ENCODE results near the gene MX1. TPM values are rescaled to one million over a fixed set of nuclear protein-coding genes. Genes with fewer than 3 reads are reported as not detected.

The MX1 gene
- total RNA-seq, 1 donor from 2014 or later, result 420 TPM

DNA sequence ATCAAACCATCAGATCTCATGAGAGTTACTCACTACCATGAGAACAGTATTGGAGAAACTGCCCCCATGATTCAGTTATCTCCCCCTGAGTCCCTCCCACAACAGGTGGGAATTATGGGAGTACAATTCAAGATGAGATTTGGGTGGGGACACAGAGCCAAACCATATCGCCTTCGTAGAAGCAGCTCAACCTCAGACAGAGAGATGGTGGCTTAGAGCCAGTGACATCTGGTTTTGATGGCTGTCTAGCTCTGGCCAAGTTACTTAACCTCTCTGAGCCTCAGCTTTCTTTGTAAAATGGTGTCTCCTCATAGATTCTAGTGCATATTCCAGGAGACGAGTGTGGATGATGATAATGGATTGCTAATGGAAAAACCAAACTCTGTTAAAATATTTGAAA is 27.2 kb downstream of the MX1 start:
- DNase-seq (ENCODE audit: low read depth) (no peak), FAIRE-seq (no peak)
- peaks cover 35% of the 10 kb centered on the region for H3K36me3 Mint-ChIP-seq (ENCODE audit: low read depth, unreplicated experiment)
- Histone ChIP-seq H3K4me1 (ENCODE audit: insufficient read depth, low read length) (no peaks in the 10 kb centered on the region), H3K4me3 (ENCODE audit: insufficient read depth, low read depth, low read length) (no peak overlapping the region), H4K20me1 (ENCODE audit: insufficient read depth, low read length) (no peaks in the 10 kb centered on the region), H3K27me3 (ENCODE audit: insufficient read depth, low read length) (no peaks in the 10 kb centered on the region), H3K9me3 (ENCODE audit: insufficient read depth, low read depth, low read length) (no peaks in the 10 kb centered on the region), H3K4me2 (ENCODE audit: low read length) (no peak overlapping the region), H3K27ac (ENCODE audit: low read depth, low read length) (no peak overlapping the region), H3K36me3 (ENCODE audit: insufficient read depth, low read length) (no peaks in the 10 kb centered on the region), H2AFZ (ENCODE audit: low read depth, low read length) (no peak overlapping the region), H3K9ac (ENCODE audit: low read length) (no peak overlapping the region), H3K79me2 (ENCODE audit: insufficient read depth, low read length) (no peaks in the 10 kb centered on the region)
- no peak overlapping the region for H3K4me3 Mint-ChIP-seq (ENCODE audit: unreplicated experiment)
- no peak overlapping the region for H3K27ac Mint-ChIP-seq (ENCODE audit: unreplicated experiment)
- no peaks in the 10 kb centered on the region for H3K27me3 Mint-ChIP-seq (ENCODE audit: low read depth, unreplicated experiment)
- no peaks in the 10 kb centered on the region for H3K9me3 Mint-ChIP-seq (ENCODE audit: unreplicated experiment)
- TF ChIP-seq, protein P1, sequence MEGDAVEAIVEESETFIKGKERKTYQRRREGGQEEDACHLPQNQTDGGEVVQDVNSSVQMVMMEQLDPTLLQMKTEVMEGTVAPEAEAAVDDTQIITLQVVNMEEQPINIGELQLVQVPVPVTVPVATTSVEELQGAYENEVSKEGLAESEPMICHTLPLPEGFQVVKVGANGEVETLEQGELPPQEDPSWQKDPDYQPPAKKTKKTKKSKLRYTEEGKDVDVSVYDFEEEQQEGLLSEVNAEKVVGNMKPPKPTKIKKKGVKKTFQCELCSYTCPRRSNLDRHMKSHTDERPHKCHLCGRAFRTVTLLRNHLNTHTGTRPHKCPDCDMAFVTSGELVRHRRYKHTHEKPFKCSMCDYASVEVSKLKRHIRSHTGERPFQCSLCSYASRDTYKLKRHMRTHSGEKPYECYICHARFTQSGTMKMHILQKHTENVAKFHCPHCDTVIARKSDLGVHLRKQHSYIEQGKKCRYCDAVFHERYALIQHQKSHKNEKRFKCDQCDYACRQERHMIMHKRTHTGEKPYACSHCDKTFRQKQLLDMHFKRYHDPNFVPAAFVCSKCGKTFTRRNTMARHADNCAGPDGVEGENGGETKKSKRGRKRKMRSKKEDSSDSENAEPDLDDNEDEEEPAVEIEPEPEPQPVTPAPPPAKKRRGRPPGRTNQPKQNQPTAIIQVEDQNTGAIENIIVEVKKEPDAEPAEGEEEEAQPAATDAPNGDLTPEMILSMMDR (IDR thresholded peaks at IDR 0.05; ENCODE audit: insufficient read depth, low read depth, low read length), result no peak
- no peak for TF ChIP-seq EZH2 (IDR thresholded peaks at IDR 0.05; ENCODE audit: insufficient read depth, low read length)
- peaks cover 13% of the 10 kb centered on the region for H3K4me1 Mint-ChIP-seq (ENCODE audit: low read depth, unreplicated experiment)

DNA sequence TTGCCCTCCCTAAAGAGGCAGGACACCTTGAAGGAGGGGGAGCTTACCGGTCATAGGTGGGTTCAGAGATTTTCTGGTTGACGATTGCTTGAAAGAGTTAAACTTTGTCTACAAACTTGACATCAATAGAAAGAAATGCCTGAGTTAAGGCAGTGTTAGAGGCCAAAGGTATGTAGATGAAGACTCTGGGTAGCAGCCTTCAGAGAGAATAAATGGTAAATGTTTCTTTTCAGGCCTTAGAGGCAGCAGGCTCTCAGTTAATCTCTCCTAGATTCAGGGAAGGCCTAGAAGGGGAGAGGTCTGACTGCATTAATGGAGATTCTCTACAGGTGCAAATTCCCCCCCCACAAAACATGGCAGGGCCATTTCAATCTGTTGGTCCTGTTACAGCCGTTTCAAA is 27.7 kb downstream of the MX1 start:
- DNase-seq (ENCODE audit: low read depth), result no peak
- no peak overlapping the region for H3K9ac ChIP-seq (ENCODE audit: low read length)
- H3K4me2 ChIP-seq (ENCODE audit: low read length), result no peak overlapping the region
- H3K4me3 ChIP-seq (ENCODE audit: insufficient read depth, low read depth, low read length), result no peak overlapping the region
- no peak overlapping the region for H3K27ac ChIP-seq (ENCODE audit: low read depth, low read length)
- no peaks in the 10 kb centered on the region for H3K9me3 ChIP-seq (ENCODE audit: insufficient read depth, low read depth, low read length)
- no peak for TF ChIP-seq EZH2 (IDR thresholded peaks at IDR 0.05; ENCODE audit: insufficient read depth, low read length)
- TF ChIP-seq, protein P1 (IDR thresholded peaks at IDR 0.05; ENCODE audit: insufficient read depth, low read depth, low read length), result no peak
- peaks cover 36% of the 10 kb centered on the region for H3K36me3 Mint-ChIP-seq (ENCODE audit: low read depth, unreplicated experiment)
- no peak overlapping the region for H3K4me3 Mint-ChIP-seq (ENCODE audit: unreplicated experiment)
- H3K9me3 Mint-ChIP-seq (ENCODE audit: unreplicated experiment), result no peaks in the 10 kb centered on the region
- peaks cover 15% of the 10 kb centered on the region for H3K4me1 Mint-ChIP-seq (ENCODE audit: low read depth, unreplicated experiment)
- no peaks in the 10 kb centered on the region for H3K27me3 Mint-ChIP-seq (ENCODE audit: low read depth, unreplicated experiment)
- no peaks in the 10 kb centered on the region for H3K36me3 ChIP-seq (ENCODE audit: insufficient read depth, low read length)
- no peak overlapping the region for H2AFZ ChIP-seq (ENCODE audit: low read depth, low read length)
- H3K27me3 ChIP-seq (ENCODE audit: insufficient read depth, low read length), result no peaks in the 10 kb centered on the region
- no peak overlapping the region for H3K27ac Mint-ChIP-seq (ENCODE audit: unreplicated experiment)
- no peaks in the 10 kb centered on the region for H3K4me1 ChIP-seq (ENCODE audit: insufficient read depth, low read length)
- no peak for FAIRE-seq
- no peaks in the 10 kb centered on the region for H3K79me2 ChIP-seq (ENCODE audit: insufficient read depth, low read length)
- no peaks in the 10 kb centered on the region for H4K20me1 ChIP-seq (ENCODE audit: insufficient read depth, low read length)

DNA sequence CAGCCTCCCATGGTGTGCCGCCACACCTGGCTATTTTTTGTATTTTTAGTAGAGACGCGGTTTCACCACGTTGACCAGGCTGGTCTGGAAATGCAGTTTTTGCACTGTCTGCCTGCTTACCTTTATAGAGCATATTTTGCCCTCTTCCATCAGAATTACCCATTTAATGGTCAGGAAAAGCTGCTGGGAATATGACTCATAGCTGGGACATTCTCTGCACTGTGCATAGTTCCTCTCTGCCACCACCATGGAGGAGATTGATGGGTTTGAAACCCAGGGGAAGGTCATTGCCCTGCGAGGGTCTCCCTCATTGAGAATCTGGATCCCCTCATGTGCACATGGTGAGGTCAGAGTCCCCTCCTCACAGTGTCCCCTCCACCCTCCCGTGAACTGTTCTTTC is 32.1 kb downstream of the MX1 start:
- no peaks in the 10 kb centered on the region for H3K27me3 ChIP-seq (ENCODE audit: insufficient read depth, low read length)
- no peak overlapping the region for H3K9ac ChIP-seq (ENCODE audit: low read length)
- no peaks in the 10 kb centered on the region for H3K36me3 ChIP-seq (ENCODE audit: insufficient read depth, low read length)
- DNase-seq (ENCODE audit: low read depth), result no peak
- TF ChIP-seq, protein P1 (IDR thresholded peaks at IDR 0.05; ENCODE audit: insufficient read depth, low read depth, low read length), result no peak
- TF ChIP-seq EZH2 (IDR thresholded peaks at IDR 0.05; ENCODE audit: insufficient read depth, low read length), result no peak
- no peak for FAIRE-seq
- H3K4me1 ChIP-seq (ENCODE audit: insufficient read depth, low read length), result no peaks in the 10 kb centered on the region
- no peaks in the 10 kb centered on the region for H3K9me3 ChIP-seq (ENCODE audit: insufficient read depth, low read depth, low read length)
- Mint-ChIP-seq H3K9me3 (ENCODE audit: unreplicated experiment) (no peaks in the 10 kb centered on the region), H3K27me3 (ENCODE audit: low read depth, unreplicated experiment) (no peaks in the 10 kb centered on the region), H3K4me1 (ENCODE audit: low read depth, unreplicated experiment) (peaks cover 33% of the 10 kb centered on the region), H3K27ac (ENCODE audit: unreplicated experiment) (peak overlapping the region; percentile 13), H3K4me3 (ENCODE audit: unreplicated experiment) (no peak overlapping the region), H3K36me3 (ENCODE audit: low read depth, unreplicated experiment) (peaks cover 27% of the 10 kb centered on the region)
- H2AFZ ChIP-seq (ENCODE audit: low read depth, low read length), result no peak overlapping the region
- H3K4me3 ChIP-seq (ENCODE audit: insufficient read depth, low read depth, low read length), result no peak overlapping the region
- H3K4me2 ChIP-seq (ENCODE audit: low read length), result no peak overlapping the region
- no peaks in the 10 kb centered on the region for H3K79me2 ChIP-seq (ENCODE audit: insufficient read depth, low read length)
- H4K20me1 ChIP-seq (ENCODE audit: insufficient read depth, low read length), result no peaks in the 10 kb centered on the region
- H3K27ac ChIP-seq (ENCODE audit: low read depth, low read length), result no peak overlapping the region
